WTC11 (cell line): ENCODE results near the gene ALK. TPM values are rescaled to one million over a fixed set of nuclear protein-coding genes. Genes with fewer than 3 reads are reported as not detected.

Experiments
- ATAC-seq: fragments of 200-7000 bp; cut with Tn5 transposase; 2 replicates; pipeline ENCODE4 v1.10.0; 2021; ENCODE audit warnings: mild to moderate bottlenecking, moderate library complexity
- CTCF ChIA-PET: fragments of 300-600 bp; sonication (Branson Sonifier 250); formaldehyde crosslinking; loops from one replicate; lab custom pipeline; 2021; ENCODE audit warnings: antibody characterized with exemption; lab: Charles Lee
- POLR2A ChIA-PET: fragments of 350-600 bp; sonication (Branson Sonifier 250); formaldehyde crosslinking; loops from one replicate; lab custom pipeline; 2021; ENCODE audit warnings: antibody characterized with exemption; lab: Charles Lee
- DNase-seq: peaks from one replicate; pipeline ENCODE4 v3.0.0; 2021; ENCODE audit warnings: low spot score
- H3K27ac Mint-ChIP-seq: 2 replicates; pipeline ENCODE4 v1.8.0; 2021; ENCODE audit warnings: mixed read lengths
- H3K27me3 Mint-ChIP-seq: 2 replicates; pipeline ENCODE4 v1.8.0; 2021; ENCODE audit warnings: low read depth, mild to moderate bottlenecking, moderate library complexity, mixed read lengths
- H3K36me3 Mint-ChIP-seq: 2 replicates; pipeline ENCODE4 v1.8.0; 2021; ENCODE audit warnings: mixed read lengths
- H3K4me1 Mint-ChIP-seq: 2 replicates; pipeline ENCODE4 v1.8.0; 2022; ENCODE audit warnings: mixed read lengths
- H3K4me3 Mint-ChIP-seq: 2 replicates; pipeline ENCODE4 v1.8.0; 2021; ENCODE audit warnings: mild to moderate bottlenecking, moderate library complexity, mixed read lengths
- H3K9me3 Mint-ChIP-seq: 2 replicates; pipeline ENCODE4 v1.8.0; 2021; ENCODE audit warnings: mixed read lengths
- ATF1 ChIP-seq: sonication (generic); formaldehyde crosslinking; IDR thresholded peaks from 2 replicates; pipeline ENCODE4 v1.8.1; 2023; ENCODE audit warnings: mild to moderate bottlenecking, moderate library complexity, missing genetic modification reagents
- FOXK1 ChIP-seq: sonication (generic); formaldehyde crosslinking; IDR thresholded peaks from 2 replicates; pipeline ENCODE4 v1.8.0; 2022; ENCODE audit warnings: mild to moderate bottlenecking, moderate library complexity, missing genetic modification reagents
- MXD4 ChIP-seq: fragments of 250-450 bp; sonication (Bioruptor Pico); IDR thresholded peaks from 2 replicates; pipeline ENCODE4 v1.8.0; 2021; ENCODE audit warnings: mild to moderate bottlenecking, moderate library complexity, borderline replicate concordance
- RORB ChIP-seq: fragments of 250-450 bp; sonication (Bioruptor Pico); IDR thresholded peaks from 2 replicates; pipeline ENCODE4 v1.9.0; 2021; ENCODE audit warnings: mild to moderate bottlenecking
- SP1 ChIP-seq: sonication (generic); formaldehyde crosslinking; conservative IDR thresholded peaks from 2 replicates; pipeline ENCODE4 v1.8.1; 2022; ENCODE audit warnings: missing genetic modification reagents
- TCF7 ChIP-seq: sonication (generic); formaldehyde crosslinking; IDR thresholded peaks from 2 replicates; pipeline ENCODE4 v1.8.0; 2022; ENCODE audit warnings: mild to moderate bottlenecking, low read depth, missing genetic modification reagents, moderate library complexity
- USF1 ChIP-seq: sonication (generic); formaldehyde crosslinking; IDR thresholded peaks from 2 replicates; pipeline ENCODE4 v1.8.0; 2022; ENCODE audit warnings: mild to moderate bottlenecking, missing genetic modification reagents
- ZNF121 ChIP-seq: sonication (generic); formaldehyde crosslinking; IDR thresholded peaks from 2 replicates; pipeline ENCODE4 v1.8.0; 2023; ENCODE audit warnings: missing genetic modification reagents
- ZNF219 ChIP-seq: sonication (generic); formaldehyde crosslinking; IDR thresholded peaks from 2 replicates; pipeline ENCODE4 v1.8.0; 2023; ENCODE audit warnings: missing genetic modification reagents, mild to moderate bottlenecking, borderline replicate concordance
- ZNF281 ChIP-seq: sonication (generic); formaldehyde crosslinking; IDR thresholded peaks from 2 replicates; pipeline ENCODE4 v1.8.0; 2023; ENCODE audit warnings: mild to moderate bottlenecking, missing genetic modification reagents
- ZNF671 ChIP-seq: fragments of 250-450 bp; sonication (Bioruptor Pico); IDR thresholded peaks from 2 replicates; pipeline ENCODE4 v1.8.0; 2021; ENCODE audit warnings: mild to moderate bottlenecking
- total RNA-seq: library from RNA; stranded (reverse); gene quantifications from 3 replicates; pipeline ENCODE4 v1.2.3, GENCODE V29; 2021
- TF ChIP-seq, protein P1 (sequence below): sonication (generic); formaldehyde crosslinking; IDR thresholded peaks from 2 replicates; pipeline ENCODE4 v1.8.1; 2023; ENCODE audit warnings: mild to moderate bottlenecking, missing genetic modification reagents
- TF ChIP-seq, protein P2 (sequence below): sonication (generic); formaldehyde crosslinking; IDR thresholded peaks from 2 replicates; pipeline ENCODE4 v1.8.0; 2022; ENCODE audit warnings: missing genetic modification reagents
- TF ChIP-seq, protein P3 (sequence below): sonication (generic); formaldehyde crosslinking; IDR thresholded peaks from 2 replicates; pipeline ENCODE4 v1.8.0; 2022; ENCODE audit warnings: mild to moderate bottlenecking, missing genetic modification reagents
- TF ChIP-seq, protein P4 (sequence below): sonication (generic); formaldehyde crosslinking; IDR thresholded peaks from 2 replicates; pipeline ENCODE4 v1.8.1; 2023; ENCODE audit warnings: mild to moderate bottlenecking, moderate library complexity, missing genetic modification reagents

Gene ALK
- total RNA-seq, 1 experiment from 2014 or later: not detected

- no peak for TF ChIP-seq SP1
- no peak for TF ChIP-seq RORB
- no peak for TF ChIP-seq ZNF281
- TF ChIP-seq TCF7 (CRISPR knock-in tag): no peak
- no peak for TF ChIP-seq MXD4 (CRISPR knock-in tag)
- no peak for TF ChIP-seq ATF1 (CRISPR knock-in tag)
- TF ChIP-seq, protein P1, sequence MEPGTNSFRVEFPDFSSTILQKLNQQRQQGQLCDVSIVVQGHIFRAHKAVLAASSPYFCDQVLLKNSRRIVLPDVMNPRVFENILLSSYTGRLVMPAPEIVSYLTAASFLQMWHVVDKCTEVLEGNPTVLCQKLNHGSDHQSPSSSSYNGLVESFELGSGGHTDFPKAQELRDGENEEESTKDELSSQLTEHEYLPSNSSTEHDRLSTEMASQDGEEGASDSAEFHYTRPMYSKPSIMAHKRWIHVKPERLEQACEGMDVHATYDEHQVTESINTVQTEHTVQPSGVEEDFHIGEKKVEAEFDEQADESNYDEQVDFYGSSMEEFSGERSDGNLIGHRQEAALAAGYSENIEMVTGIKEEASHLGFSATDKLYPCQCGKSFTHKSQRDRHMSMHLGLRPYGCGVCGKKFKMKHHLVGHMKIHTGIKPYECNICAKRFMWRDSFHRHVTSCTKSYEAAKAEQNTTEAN (CRISPR knock-in tag): no peak
- TF ChIP-seq ZNF671 (CRISPR knock-in tag): no peak
- no peak for TF ChIP-seq USF1 (CRISPR knock-in tag)
- no peak for TF ChIP-seq ZNF219
- TF ChIP-seq FOXK1 (CRISPR knock-in tag): no peak
- TF ChIP-seq ZNF121 (CRISPR knock-in tag): no peak
- TF ChIP-seq, protein P2, sequence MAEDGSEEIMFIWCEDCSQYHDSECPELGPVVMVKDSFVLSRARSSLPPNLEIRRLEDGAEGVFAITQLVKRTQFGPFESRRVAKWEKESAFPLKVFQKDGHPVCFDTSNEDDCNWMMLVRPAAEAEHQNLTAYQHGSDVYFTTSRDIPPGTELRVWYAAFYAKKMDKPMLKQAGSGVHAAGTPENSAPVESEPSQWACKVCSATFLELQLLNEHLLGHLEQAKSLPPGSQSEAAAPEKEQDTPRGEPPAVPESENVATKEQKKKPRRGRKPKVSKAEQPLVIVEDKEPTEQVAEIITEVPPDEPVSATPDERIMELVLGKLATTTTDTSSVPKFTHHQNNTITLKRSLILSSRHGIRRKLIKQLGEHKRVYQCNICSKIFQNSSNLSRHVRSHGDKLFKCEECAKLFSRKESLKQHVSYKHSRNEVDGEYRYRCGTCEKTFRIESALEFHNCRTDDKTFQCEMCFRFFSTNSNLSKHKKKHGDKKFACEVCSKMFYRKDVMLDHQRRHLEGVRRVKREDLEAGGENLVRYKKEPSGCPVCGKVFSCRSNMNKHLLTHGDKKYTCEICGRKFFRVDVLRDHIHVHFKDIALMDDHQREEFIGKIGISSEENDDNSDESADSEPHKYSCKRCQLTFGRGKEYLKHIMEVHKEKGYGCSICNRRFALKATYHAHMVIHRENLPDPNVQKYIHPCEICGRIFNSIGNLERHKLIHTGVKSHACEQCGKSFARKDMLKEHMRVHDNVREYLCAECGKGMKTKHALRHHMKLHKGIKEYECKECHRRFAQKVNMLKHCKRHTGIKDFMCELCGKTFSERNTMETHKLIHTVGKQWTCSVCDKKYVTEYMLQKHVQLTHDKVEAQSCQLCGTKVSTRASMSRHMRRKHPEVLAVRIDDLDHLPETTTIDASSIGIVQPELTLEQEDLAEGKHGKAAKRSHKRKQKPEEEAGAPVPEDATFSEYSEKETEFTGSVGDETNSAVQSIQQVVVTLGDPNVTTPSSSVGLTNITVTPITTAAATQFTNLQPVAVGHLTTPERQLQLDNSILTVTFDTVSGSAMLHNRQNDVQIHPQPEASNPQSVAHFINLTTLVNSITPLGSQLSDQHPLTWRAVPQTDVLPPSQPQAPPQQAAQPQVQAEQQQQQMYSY: no peak
These were observed 307.6 kb downstream of the ALK start (continued) for GRCh38 chr2:29613792-29614266.

GRCh38 chr2:29613067-29613466 is 308.3 kb downstream of the ALK start:
- no peak overlapping the region for H3K4me3 Mint-ChIP-seq
- peaks cover 29% of the 10 kb centered on the region for H3K4me1 Mint-ChIP-seq
- CTCF ChIA-PET: no interaction called here
- H3K27ac Mint-ChIP-seq: no peak overlapping the region
- DNase-seq (no peak), ATAC-seq (no peak)
- H3K36me3 Mint-ChIP-seq: no peaks in the 10 kb centered on the region
- POLR2A ChIA-PET: no interaction called here
- H3K27me3 Mint-ChIP-seq: no peaks in the 10 kb centered on the region
- no peaks in the 10 kb centered on the region for H3K9me3 Mint-ChIP-seq
- TF ChIP-seq, protein P3, sequence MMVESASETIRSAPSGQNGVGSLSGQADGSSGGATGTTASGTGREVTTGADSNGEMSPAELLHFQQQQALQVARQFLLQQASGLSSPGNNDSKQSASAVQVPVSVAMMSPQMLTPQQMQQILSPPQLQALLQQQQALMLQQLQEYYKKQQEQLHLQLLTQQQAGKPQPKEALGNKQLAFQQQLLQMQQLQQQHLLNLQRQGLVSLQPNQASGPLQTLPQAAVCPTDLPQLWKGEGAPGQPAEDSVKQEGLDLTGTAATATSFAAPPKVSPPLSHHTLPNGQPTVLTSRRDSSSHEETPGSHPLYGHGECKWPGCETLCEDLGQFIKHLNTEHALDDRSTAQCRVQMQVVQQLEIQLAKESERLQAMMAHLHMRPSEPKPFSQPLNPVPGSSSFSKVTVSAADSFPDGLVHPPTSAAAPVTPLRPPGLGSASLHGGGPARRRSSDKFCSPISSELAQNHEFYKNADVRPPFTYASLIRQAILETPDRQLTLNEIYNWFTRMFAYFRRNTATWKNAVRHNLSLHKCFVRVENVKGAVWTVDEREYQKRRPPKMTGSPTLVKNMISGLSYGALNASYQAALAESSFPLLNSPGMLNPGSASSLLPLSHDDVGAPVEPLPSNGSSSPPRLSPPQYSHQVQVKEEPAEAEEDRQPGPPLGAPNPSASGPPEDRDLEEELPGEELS (CRISPR knock-in tag): no peak
- TF ChIP-seq, protein P4, sequence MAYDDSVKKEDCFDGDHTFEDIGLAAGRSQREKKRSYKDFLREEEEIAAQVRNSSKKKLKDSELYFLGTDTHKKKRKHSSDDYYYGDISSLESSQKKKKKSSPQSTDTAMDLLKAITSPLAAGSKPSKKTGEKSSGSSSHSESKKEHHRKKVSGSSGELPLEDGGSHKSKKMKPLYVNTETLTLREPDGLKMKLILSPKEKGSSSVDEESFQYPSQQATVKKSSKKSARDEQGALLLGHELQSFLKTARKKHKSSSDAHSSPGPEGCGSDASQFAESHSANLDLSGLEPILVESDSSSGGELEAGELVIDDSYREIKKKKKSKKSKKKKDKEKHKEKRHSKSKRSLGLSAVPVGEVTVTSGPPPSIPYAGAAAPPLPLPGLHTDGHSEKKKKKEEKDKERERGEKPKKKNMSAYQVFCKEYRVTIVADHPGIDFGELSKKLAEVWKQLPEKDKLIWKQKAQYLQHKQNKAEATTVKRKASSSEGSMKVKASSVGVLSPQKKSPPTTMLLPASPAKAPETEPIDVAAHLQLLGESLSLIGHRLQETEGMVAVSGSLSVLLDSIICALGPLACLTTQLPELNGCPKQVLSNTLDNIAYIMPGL: no peak
- no peak for TF ChIP-seq FOXK1 (CRISPR knock-in tag)
